GM23248 (cell line): ENCODE results near the gene CCDC85C.

Experiments used
- EZH2 ChIP-seq: fragments of 200-600 bp; sonication (generic); IDR thresholded peaks from 2 replicates; pipeline ENCODE4 v1.6.1; 2018; ENCODE audit warnings: antibody characterized with exemption, mild to moderate bottlenecking; ENCODE audit not compliant: insufficient read depth, poor library complexity, severe bottlenecking
- EZH2phosphoT487 ChIP-seq: fragments of 200-600 bp; sonication (generic); IDR thresholded peaks from 2 replicates; pipeline ENCODE4 v1.6.1; 2018; ENCODE audit warnings: antibody characterized with exemption, moderate library complexity, mild to moderate bottlenecking, low read depth; ENCODE audit not compliant: insufficient read depth

DNA sequence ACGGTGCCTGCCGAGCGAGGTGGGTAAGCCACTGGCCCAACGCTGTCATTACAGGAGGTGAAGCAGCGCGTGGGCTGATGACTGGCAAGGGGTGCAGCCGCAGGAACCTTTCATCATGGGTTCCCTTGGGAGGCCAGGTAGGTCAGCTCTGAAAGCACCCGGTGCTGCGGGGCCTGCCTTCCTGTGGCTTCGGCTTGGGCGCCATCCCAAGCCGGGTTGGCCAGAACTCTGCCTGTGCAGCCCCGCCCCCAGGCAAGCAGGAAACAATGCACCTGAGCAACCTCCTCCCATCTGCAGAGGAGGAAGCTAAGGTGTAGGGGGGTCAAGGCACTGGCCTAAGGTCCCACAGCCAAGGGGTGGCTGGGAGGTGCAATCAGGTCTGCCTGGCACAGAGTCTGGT lies 21.0 kb upstream of the CCDC85C start:
- no peak for TF ChIP-seq EZH2
- no peak for TF ChIP-seq EZH2phosphoT487
